Subcutaneous adipose tissue (tissue), 4 donors: ENCODE measurements around the gene BICD1. TPM values are rescaled to one million over a fixed set of nuclear protein-coding genes. Genes with fewer than 3 reads are reported as not detected.

Source experiments
- CTCF ChIP-seq: fragments of 450-650 bp; IDR thresholded peaks from one replicate; pipeline ENCODE4 v1.5.1; 2016; ENCODE audit warnings: low read depth, mild to moderate bottlenecking, control low read depth, antibody characterized with exemption, moderate library complexity
- total RNA-seq, 4 donors: library from RNA; depleted of rRNA; stranded (reverse); fragments of >200 nt; gene quantifications; one replicate each; pipeline ENCODE4 v1.1.0, GENCODE V29; 2016

Gene BICD1
- total RNA-seq, 4 donors from 2014 or later: 8.2 to 9.6 (median 9.2) TPM

- no peak for TF ChIP-seq CTCF
These were observed 189.9 kb downstream of the BICD1 start for GRCh38 chr12:32296567-32296966.

- no peak for TF ChIP-seq CTCF
These were observed 192.3 kb downstream of the BICD1 start for GRCh38 chr12:32298917-32299316.

- TF ChIP-seq CTCF: no peak
These were observed 194.6 kb downstream of the BICD1 start for GRCh38 chr12:32301216-32301615.

GRCh38 chr12:32302218-32303173 lies 195.8 kb downstream of the BICD1 start:
- no peak for TF ChIP-seq CTCF

GRCh38 chr12:32303174-32303549 lies 196.5 kb downstream of the BICD1 start:
- TF ChIP-seq CTCF: no peak

GRCh38 chr12:32305163-32305562 lies 198.5 kb downstream of the BICD1 start:
- TF ChIP-seq CTCF: no peak

- TF ChIP-seq CTCF: no peak
These were observed 200.7 kb downstream of the BICD1 start for GRCh38 chr12:32307326-32307725.
